ENCODE measurements around the gene ARHGAP21. TPM values are rescaled to one million over a fixed set of nuclear protein-coding genes. Genes with fewer than 3 reads are reported as not detected.

Gene ARHGAP21
- total and polyA plus RNA-seq, 2 experiments from 2014 or later = 15.3 to 44.5 TPM

DNA sequence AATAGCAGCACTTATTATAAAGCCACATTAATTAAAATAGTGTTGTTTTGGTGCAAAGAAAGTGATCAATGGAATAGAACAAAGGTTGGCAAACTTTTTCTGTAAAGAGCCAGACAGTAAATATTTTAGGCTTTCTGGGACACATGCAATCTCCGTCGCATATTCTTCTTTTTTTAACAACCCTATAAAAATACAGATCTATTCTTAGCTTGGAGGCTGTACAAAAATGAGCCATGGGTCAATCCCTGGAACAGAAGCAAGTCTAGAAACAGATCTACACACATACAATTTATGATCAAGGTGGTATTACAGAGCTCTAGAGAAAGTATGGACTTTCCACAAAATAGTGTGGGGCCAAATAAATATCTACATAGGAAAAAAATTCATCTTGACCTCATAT, 71.8 kb downstream of the ARHGAP21 start (continued):
- TF ChIP-seq ZNF462 (CRISPR knock-in tag; IDR thresholded peaks at IDR 0.05) (no peak), CREB1 (CRISPR knock-in tag; IDR thresholded peaks at IDR 0.05; ENCODE audit: low read depth) (no peak)

GRCh38 chr10:24650669-24651391, 72.9 kb downstream of the ARHGAP21 start:
- Mint-ChIP-seq H3K4me3 (no peak overlapping the region), H3K27me3 (ENCODE audit: insufficient read depth, low read depth, poor library complexity) (peaks cover 3% of the 10 kb centered on the region), H3K4me1 (peaks cover 8% of the 10 kb centered on the region; the same call in 2 of the 3 replicates), H3K36me3 (ENCODE audit: low read depth) (peaks cover 14% of the 10 kb centered on the region), H3K9me3 (peaks cover 13% of the 10 kb centered on the region), H3K27ac (no peak overlapping the region)
- DNase-seq (ENCODE audit: low spot score) (no peak), ATAC-seq (no peak)
- H3K4me3 ChIP-seq = no peak overlapping the region
- H3K27me3 ChIP-seq (ENCODE audit: insufficient read depth) = no peaks in the 10 kb centered on the region
- H3K9me2 ChIP-seq (ENCODE audit: insufficient read depth) = no peaks in the 10 kb centered on the region
- no peaks in the 10 kb centered on the region for H3F3A ChIP-seq (replicated peaks; ENCODE audit: low read depth)
- no peak overlapping the region for H2AFZ ChIP-seq
- H4K20me1 ChIP-seq (replicated peaks; ENCODE audit: insufficient read depth) = no peaks in the 10 kb centered on the region
- H3K79me2 ChIP-seq (replicated peaks; ENCODE audit: insufficient read depth) = no peaks in the 10 kb centered on the region; the same call in 1 of the 2 replicates
- H3K36me3 ChIP-seq (ENCODE audit: insufficient read depth) = no peaks in the 10 kb centered on the region
- no peak overlapping the region for H3K4me2 ChIP-seq
- H3K27ac ChIP-seq (ENCODE audit: low read depth) = no peak overlapping the region
- H3K4me1 ChIP-seq (ENCODE audit: insufficient read depth) = peaks cover 6% of the 10 kb centered on the region; the same call in 1 of the 2 replicates
- TF ChIP-seq EZH2 (IDR thresholded peaks at IDR 0.05; ENCODE audit: low read depth, unreplicated experiment) (no peak), NANOG (IDR thresholded peaks at IDR 0.05; ENCODE audit: borderline replicate concordance) (no peak), JUNB (IDR thresholded peaks at IDR 0.05; ENCODE audit: unreplicated experiment) (no peak), POLR2AphosphoS5 (IDR thresholded peaks at IDR 0.05; ENCODE audit: low read depth) (no peak), EZH2phosphoT487 (IDR thresholded peaks at IDR 0.05; ENCODE audit: unreplicated experiment) (no peak), ZNF331 (CRISPR knock-in tag; IDR thresholded peaks at IDR 0.05; ENCODE audit: low read depth) (no peak), ZNF462 (CRISPR knock-in tag; IDR thresholded peaks at IDR 0.05) (no peak)

All from GM23338 (cell line).